ENCODE results near the gene SLC10A3. TPM values are rescaled to one million over a fixed set of nuclear protein-coding genes. Genes with fewer than 3 reads are reported as not detected.

Gene SLC10A3
- total and polyA plus RNA-seq, 2 donors (not counting 3 experiments of a cell fraction or from before 2014, with no cell fraction given): 21.9 to 22.6 TPM

DNA sequence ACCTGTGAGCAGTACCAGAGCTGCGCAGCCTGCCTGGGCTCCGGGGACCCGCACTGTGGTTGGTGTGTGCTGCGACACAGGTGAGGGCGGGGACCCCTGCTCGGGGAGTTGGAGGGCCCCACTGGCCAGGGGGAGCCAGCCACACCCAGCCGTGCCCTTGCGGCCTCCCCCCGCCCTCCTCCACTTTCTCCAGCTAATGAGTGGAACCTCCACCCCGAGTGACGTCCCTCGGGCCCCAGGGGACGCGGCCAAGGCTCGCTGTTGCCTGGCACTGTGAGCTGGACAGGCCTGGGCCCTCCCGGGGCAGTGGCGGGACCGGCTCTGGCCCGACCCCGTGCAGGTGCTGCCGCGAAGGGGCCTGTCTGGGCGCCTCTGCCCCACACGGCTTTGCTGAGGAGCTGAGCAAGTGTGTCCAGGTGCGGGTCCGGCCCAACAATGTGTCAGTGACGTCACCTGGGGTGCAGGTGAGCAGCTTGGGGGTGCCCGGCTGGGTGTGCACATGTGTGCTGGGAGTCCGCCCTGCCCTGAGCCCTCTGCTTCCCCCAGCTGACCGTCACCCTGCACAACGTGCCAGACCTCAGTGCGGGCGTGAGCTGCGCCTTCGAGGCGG, 26.7 kb downstream of the SLC10A3 start:
- no TSS peak for BruUV-seq (replicated peaks)
- Histone ChIP-seq H2AFZ (ENCODE audit: low read depth, low read length) (no peak overlapping the region), H3K27me3 (ENCODE audit: control insufficient read depth in 2 of 2, insufficient read depth in 2 of 2, low read length in 2 of 2) (no peaks in the 10 kb centered on the region), H3K9me3 (replicated peaks; ENCODE audit: control insufficient read depth, insufficient read depth, low read length) (no peaks in the 10 kb centered on the region), H3K4me3 (replicated peaks in 1 of 3; ENCODE audit: insufficient read depth in 1 of 3, low read depth in 1 of 3, low read length in 3 of 3) (no peak overlapping the region), H3K9ac (replicated peaks; ENCODE audit: extremely low read depth, insufficient read depth, low read length) (no peak overlapping the region), H3K79me2 (ENCODE audit: control insufficient read depth, insufficient read depth, low read length) (peaks cover 20% of the 10 kb centered on the region), H3K4me2 (ENCODE audit: insufficient read depth, low read length) (no peak overlapping the region), H3K9me1 (replicated peaks; ENCODE audit: control insufficient read depth, extremely low read depth, insufficient read depth, low read length) (no peaks in the 10 kb centered on the region), H3K4me1 (ENCODE audit: control insufficient read depth, extremely low read depth, insufficient read depth, low read length) (peaks cover 7% of the 10 kb centered on the region), H3K36me3 (ENCODE audit: control insufficient read depth in 2 of 2, extremely low read depth in 1 of 2, insufficient read depth in 2 of 2, low read length in 2 of 2) (peaks cover 0 to 37% of the 10 kb centered on the region in 2 experiments), H4K20me1 (replicated peaks; ENCODE audit: control insufficient read depth, extremely low read depth, insufficient read depth, low read length) (no peaks in the 10 kb centered on the region), H3K27ac (ENCODE audit: insufficient read depth, low read depth, low read length) (no peak overlapping the region)
- no peak for TF ChIP-seq POLR2A (IDR thresholded peaks at IDR 0.05; ENCODE audit: low read depth, low read length)
- no peak for TF ChIP-seq POLR2AphosphoS5 (IDR thresholded peaks at IDR 0.05; ENCODE audit: insufficient read depth, low read depth, low read length)
- TF ChIP-seq GATA2 (IDR thresholded peaks at IDR 0.05; ENCODE audit: insufficient read depth, insufficient read length, low read depth, low read length): no peak
- TF ChIP-seq EZH2 (IDR thresholded peaks at IDR 0.05; ENCODE audit: borderline replicate concordance, low read depth, low read length, severe bottlenecking): no peak
- no peak for TF ChIP-seq FOS (IDR thresholded peaks at IDR 0.05; ENCODE audit: borderline replicate concordance, insufficient read depth, low read length)
- no peak for TF ChIP-seq CTCF (IDR thresholded peaks at IDR 0.05; ENCODE audit: extremely low read depth in 1 of 2, insufficient read depth in 1 of 2, low read depth in 1 of 2, low read length in 2 of 2)
- TF ChIP-seq, protein P1, sequence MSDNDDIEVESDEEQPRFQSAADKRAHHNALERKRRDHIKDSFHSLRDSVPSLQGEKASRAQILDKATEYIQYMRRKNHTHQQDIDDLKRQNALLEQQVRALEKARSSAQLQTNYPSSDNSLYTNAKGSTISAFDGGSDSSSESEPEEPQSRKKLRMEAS (IDR thresholded peaks at IDR 0.05; ENCODE audit: insufficient read depth, insufficient read length): no peak
- no peak for TF ChIP-seq JUN (IDR thresholded peaks at IDR 0.05; ENCODE audit: borderline replicate concordance, insufficient read depth, insufficient read length, low read depth)
- no peak for TF ChIP-seq MYC (IDR thresholded peaks at IDR 0.05; ENCODE audit: low read depth, low read length)
- DNase-seq (ENCODE audit: low read depth, low spot score) (no peak), FAIRE-seq (no peak)
- POLR2A ChIA-PET: no interaction called here
- dilution Hi-C loops (cut with MboI; ENCODE audit: extremely low pct_ligation_motif_present, low sequenced_read_pairs) (no loop called here), intact Hi-C loops (cut with micrococcal nuclease) (no loop called here)
- CTCF ChIA-PET: interaction anchor here (0.7 kb wide), 1 partner anchor 10 kb away, joined by 3 read pairs; no protein-coding TSS in a partner anchor
